Osteoblast (primary cell): ENCODE data around the gene IQGAP1. TPM values are rescaled to one million over a fixed set of nuclear protein-coding genes. Genes with fewer than 3 reads are reported as not detected.

Source experiments
- DNase-seq: peaks from one replicate; pipeline ENCODE4 v3.0.0; 2011; ENCODE audit warnings: low spot score, mixed read lengths; ENCODE audit not compliant: insufficient read length; ENCODE audit errors: missing footprints
- H2AFZ ChIP-seq: 2 replicates; pipeline ENCODE4 v1.6.0; 2011; ENCODE audit warnings: mild to moderate bottlenecking, low read length
- H3K27ac ChIP-seq: 2 replicates; pipeline ENCODE4 v1.5.1; 2011; ENCODE audit warnings: mild to moderate bottlenecking, low read depth, low read length, moderate library complexity
- H3K27me3 ChIP-seq: 2 replicates; pipeline ENCODE4 v1.6.0; 2012; ENCODE audit warnings: mild to moderate bottlenecking, control low read depth, inconsistent platforms, low read length, moderate library complexity; ENCODE audit not compliant: insufficient read depth
- H3K36me3 ChIP-seq: 2 replicates; pipeline ENCODE4 v1.5.1; 2011; ENCODE audit warnings: mild to moderate bottlenecking, low read length, control low read depth, moderate library complexity; ENCODE audit not compliant: insufficient read depth
- H3K4me1 ChIP-seq: 2 replicates; pipeline ENCODE4 v1.5.1; 2011; ENCODE audit warnings: mild to moderate bottlenecking, low read length, control low read depth, moderate library complexity; ENCODE audit not compliant: insufficient read depth
- H3K4me2 ChIP-seq: 2 replicates; pipeline ENCODE4 v1.6.0; 2011; ENCODE audit warnings: mild to moderate bottlenecking, low read length; ENCODE audit not compliant: insufficient read depth
- H3K4me3 ChIP-seq: fragments of 200-600 bp; sonication (generic); 3 replicates; pipeline ENCODE4 v1.5.1; 2012; ENCODE audit warnings: mild to moderate bottlenecking, low read length, inconsistent platforms; ENCODE audit not compliant: insufficient read depth
- H3K79me2 ChIP-seq: 2 replicates; pipeline ENCODE4 v1.6.0; 2012; ENCODE audit warnings: mild to moderate bottlenecking, low read length, control low read depth, inconsistent platforms; ENCODE audit not compliant: insufficient read depth
- H3K9me3 ChIP-seq: 2 replicates; pipeline ENCODE4 v1.5.1; 2011; ENCODE audit warnings: low read depth, low read length, control low read depth
- H4K20me1 ChIP-seq: 2 replicates; pipeline ENCODE4 v1.6.0; 2012; ENCODE audit warnings: mild to moderate bottlenecking, low read length, control low read depth; ENCODE audit not compliant: insufficient read depth
- CTCF ChIP-seq: IDR thresholded peaks from 2 replicates; pipeline ENCODE4 v1.5.1; 2011; ENCODE audit warnings: mild to moderate bottlenecking, low read depth, low read length, moderate library complexity; ENCODE audit errors: extremely low read depth
- total RNA-seq: library from RNA; depleted of rRNA; stranded (reverse); fragments of >200 nt; gene quantifications from 2 replicates; pipeline ENCODE4 v1.2.3, GENCODE V29; 2012

Gene IQGAP1
- total RNA-seq, 1 donor, result 259 TPM

GRCh38 chr15:90400759-90401314 lies 12.8 kb downstream of the IQGAP1 start:
- peak overlapping the region; percentile 78 for H3K4me2 ChIP-seq
- H3K4me3 ChIP-seq, result peak overlapping the region; percentile 51
- no peaks in the 10 kb centered on the region for H3K9me3 ChIP-seq
- peaks cover 47% of the 10 kb centered on the region for H3K4me1 ChIP-seq
- DNase-seq, result peak; percentile 94
- H4K20me1 ChIP-seq, result peaks cover 10% of the 10 kb centered on the region
- H3K79me2 ChIP-seq, result peaks cover 86% of the 10 kb centered on the region
- no peaks in the 10 kb centered on the region for H3K27me3 ChIP-seq
- no peak for TF ChIP-seq CTCF
- peaks cover 2% of the 10 kb centered on the region for H3K36me3 ChIP-seq
- no peak overlapping the region for H2AFZ ChIP-seq
- H3K27ac ChIP-seq, result peak overlapping the region; percentile 88

GRCh38 chr15:90401495-90401894 lies 13.5 kb downstream of the IQGAP1 start:
- peaks cover 52% of the 10 kb centered on the region for H3K4me1 ChIP-seq
- H3K4me2 ChIP-seq, result peak overlapping the region; percentile 78
- peaks cover 5% of the 10 kb centered on the region for H4K20me1 ChIP-seq
- no peak for TF ChIP-seq CTCF
- DNase-seq, result no peak
- no peaks in the 10 kb centered on the region for H3K27me3 ChIP-seq
- peak overlapping the region; percentile 88 for H3K27ac ChIP-seq
- no peak overlapping the region for H3K4me3 ChIP-seq
- H3K36me3 ChIP-seq, result no peaks in the 10 kb centered on the region
- peaks cover 86% of the 10 kb centered on the region for H3K79me2 ChIP-seq
- no peaks in the 10 kb centered on the region for H3K9me3 ChIP-seq
- no peak overlapping the region for H2AFZ ChIP-seq

GRCh38 chr15:90402223-90402622 lies 14.2 kb downstream of the IQGAP1 start:
- no peak for TF ChIP-seq CTCF
- H3K27me3 ChIP-seq, result no peaks in the 10 kb centered on the region
- no peaks in the 10 kb centered on the region for H3K9me3 ChIP-seq
- H2AFZ ChIP-seq, result no peak overlapping the region
- no peaks in the 10 kb centered on the region for H3K36me3 ChIP-seq
- peaks cover 86% of the 10 kb centered on the region for H3K79me2 ChIP-seq
- peak overlapping the region; percentile 34 for H3K4me3 ChIP-seq
- H3K4me2 ChIP-seq, result peak overlapping the region; percentile 78
- peak overlapping the region; percentile 88 for H3K27ac ChIP-seq
- peaks cover 59% of the 10 kb centered on the region for H3K4me1 ChIP-seq
- DNase-seq, result peak; percentile 21
- H4K20me1 ChIP-seq, result peaks cover 3% of the 10 kb centered on the region

GRCh38 chr15:90402767-90403166 lies 14.7 kb downstream of the IQGAP1 start:
- H3K27ac ChIP-seq, result peak overlapping the region; percentile 88
- no peaks in the 10 kb centered on the region for H3K9me3 ChIP-seq
- H2AFZ ChIP-seq, result no peak overlapping the region
- peak overlapping the region; percentile 78 for H3K4me2 ChIP-seq
- peaks cover 90% of the 10 kb centered on the region for H3K79me2 ChIP-seq
- peak; percentile 42 for DNase-seq
- peaks cover 64% of the 10 kb centered on the region for H3K4me1 ChIP-seq
- no peak for TF ChIP-seq CTCF
- H4K20me1 ChIP-seq, result peaks cover 5% of the 10 kb centered on the region
- no peaks in the 10 kb centered on the region for H3K36me3 ChIP-seq
- no peaks in the 10 kb centered on the region for H3K27me3 ChIP-seq
- H3K4me3 ChIP-seq, result no peak overlapping the region
